GM21447 (cell line): ENCODE results near the gene AHR.
"Not testable (repeated sequence)": the region's sequence is repeated elsewhere in the genome, so short reads cannot be mapped to it uniquely, and the experiment has no call there.

Experiments
- ATAC-seq: cut with Tn5 transposase; IDR thresholded peaks from one replicate; pipeline ENCODE4 v1.9.1; 2021; ENCODE audit not compliant: unreplicated experiment

The AHR gene

GRCh38 chr7:17336168-17336567 lies 37.7 kb downstream of the AHR start:
- ATAC-seq: no peak

GRCh38 chr7:17339139-17339538 lies 40.7 kb downstream of the AHR start:
- ATAC-seq: no peak

DNA sequence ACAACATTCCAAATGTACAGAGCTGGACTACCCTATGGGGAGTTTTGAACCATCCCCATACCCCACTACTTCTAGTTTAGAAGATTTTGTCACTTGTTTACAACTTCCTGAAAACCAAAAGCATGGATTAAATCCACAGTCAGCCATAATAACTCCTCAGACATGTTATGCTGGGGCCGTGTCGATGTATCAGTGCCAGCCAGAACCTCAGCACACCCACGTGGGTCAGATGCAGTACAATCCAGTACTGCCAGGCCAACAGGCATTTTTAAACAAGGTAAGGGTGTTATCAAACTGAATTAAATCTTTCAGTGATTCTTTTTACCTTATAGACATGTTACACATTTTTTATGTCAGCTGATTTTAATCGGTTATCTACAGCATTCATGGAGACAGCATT lies 41.5 kb downstream of the AHR start:
- ATAC-seq: no peak

DNA sequence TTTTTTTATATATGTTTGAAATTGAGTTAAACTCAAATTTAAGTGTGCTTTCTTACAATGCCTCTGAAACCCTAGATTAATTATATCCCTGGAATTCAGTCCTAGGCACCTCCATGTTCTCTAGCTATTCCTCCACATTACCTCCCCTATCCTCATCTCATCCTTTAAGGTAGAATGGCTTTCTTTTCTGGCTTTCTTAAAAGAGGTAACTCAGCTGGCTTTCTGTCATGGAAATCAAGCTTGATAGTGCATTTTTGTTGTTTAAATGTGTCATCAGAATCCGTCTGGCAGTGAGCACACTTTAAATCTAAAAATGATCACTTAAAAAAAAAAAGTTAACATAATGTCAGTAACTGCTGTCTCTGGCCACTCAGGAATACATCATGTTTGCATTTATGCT lies 42.2 kb downstream of the AHR start:
- no peak for ATAC-seq

GRCh38 chr7:17342756-17343155 lies 44.3 kb downstream of the AHR start:
- no peak for ATAC-seq

DNA sequence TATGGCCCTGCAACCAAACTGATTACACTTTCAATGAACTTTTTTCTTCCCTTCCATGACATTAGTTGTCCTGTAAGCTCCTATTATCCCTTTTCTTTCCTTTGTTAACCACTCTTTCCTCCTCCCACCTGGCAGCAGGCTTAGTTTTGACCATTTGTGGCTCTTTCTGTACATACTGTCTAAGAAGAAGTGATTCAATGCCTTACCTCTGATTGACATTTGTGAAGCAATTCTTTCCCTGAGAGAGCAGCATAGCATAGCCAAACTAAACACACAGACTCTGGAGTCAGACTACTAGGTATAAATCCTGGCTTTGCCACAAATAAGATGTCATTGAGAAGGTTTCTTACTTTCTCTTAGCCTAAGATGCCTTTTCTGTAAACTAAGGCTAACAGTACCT lies 48.9 kb downstream of the AHR start:
- ATAC-seq: no peak

GRCh38 chr7:17348932-17349331 lies 50.5 kb downstream of the AHR start:
- ATAC-seq: not testable (repeated sequence)

DNA sequence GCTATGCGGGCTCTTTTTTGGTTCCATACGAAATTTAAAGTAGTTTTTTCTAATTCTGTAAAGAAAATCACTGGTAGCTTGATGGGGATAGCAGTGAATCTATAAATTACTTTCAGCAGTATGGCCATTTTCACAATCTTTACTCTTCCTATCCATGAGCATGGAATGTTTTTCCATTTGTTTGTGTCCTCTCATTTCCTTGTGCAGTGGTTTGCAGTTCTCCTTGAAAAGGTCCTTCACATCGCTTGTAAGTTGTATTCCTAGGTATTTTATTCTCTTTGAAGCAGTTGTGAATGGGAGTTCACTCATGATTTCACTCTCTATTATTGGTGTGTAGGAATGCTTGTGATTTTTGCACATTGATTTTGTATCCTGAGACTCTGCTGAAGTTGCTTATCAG lies 51.9 kb downstream of the AHR start:
- ATAC-seq: not testable (repeated sequence)

DNA sequence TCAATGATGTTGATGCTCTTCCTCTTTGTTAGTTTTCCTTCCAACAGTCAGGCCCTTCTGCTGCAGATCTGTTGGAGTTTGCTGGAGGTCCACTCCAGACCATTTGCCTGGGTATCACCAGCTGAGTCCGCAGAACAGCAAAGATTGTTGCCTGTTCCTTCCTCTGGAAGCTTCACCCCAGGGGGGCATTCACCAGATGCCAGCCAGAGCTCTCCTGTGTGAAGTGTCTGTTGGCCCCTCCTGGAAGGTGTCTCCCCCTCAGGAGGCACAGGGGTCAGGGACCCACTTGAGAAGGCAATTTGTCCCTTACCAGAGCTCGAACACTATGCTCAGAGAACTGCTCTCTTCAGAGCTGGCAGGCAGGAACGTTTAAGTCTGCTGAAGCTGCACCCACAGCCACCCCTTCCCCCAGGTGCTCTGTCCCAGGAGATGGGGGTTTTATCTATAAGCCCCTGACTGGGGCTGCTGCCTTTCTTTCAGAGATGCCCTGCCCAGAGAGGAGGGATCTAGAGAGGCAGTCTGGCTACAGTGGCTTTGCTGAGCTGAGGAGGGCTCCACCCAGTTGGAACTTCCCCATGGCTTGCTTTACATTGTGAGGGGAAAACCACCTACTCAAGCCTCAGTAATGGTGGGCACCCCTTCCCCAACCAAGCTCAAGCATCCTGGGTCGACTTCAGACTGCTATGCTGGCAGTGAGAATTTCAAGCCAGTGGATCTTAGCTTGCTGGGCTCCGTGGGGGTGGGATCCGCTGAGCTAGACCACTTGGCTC lies 55.4 kb downstream of the AHR start:
- ATAC-seq: not testable (repeated sequence)

GRCh38 chr7:17354473-17354872 lies 56.0 kb downstream of the AHR start:
- ATAC-seq: no peak

GRCh38 chr7:17355050-17355449 lies 56.6 kb downstream of the AHR start:
- ATAC-seq: no peak

DNA sequence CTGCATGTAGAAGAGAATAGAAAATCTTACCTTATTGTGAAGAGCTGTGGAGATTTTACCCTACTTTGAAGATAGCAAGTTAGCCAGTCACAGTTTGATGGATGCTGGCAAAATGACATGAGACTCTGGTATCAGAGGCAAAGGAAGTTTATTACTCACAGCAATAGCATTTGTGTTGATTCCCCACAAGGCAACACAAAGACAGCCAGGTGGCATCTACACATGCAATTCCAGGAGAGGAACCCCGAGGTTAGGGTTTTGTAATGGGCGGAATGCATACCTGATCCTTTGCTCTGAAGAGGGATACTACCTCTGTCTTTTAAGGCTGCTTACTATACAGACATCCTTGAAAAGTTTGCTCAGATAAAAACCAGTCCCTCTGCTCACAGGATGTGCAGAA lies 59.5 kb downstream of the AHR start:
- ATAC-seq: no peak

GRCh38 chr7:17359610-17360009 lies 61.2 kb downstream of the AHR start:
- ATAC-seq: no peak

GRCh38 chr7:17362439-17363105 lies 64.1 kb downstream of the AHR start:
- ATAC-seq: no peak

- no peak for ATAC-seq
Measured at GRCh38 chr7:17364671-17365070, 66.2 kb downstream of the AHR start.

DNA sequence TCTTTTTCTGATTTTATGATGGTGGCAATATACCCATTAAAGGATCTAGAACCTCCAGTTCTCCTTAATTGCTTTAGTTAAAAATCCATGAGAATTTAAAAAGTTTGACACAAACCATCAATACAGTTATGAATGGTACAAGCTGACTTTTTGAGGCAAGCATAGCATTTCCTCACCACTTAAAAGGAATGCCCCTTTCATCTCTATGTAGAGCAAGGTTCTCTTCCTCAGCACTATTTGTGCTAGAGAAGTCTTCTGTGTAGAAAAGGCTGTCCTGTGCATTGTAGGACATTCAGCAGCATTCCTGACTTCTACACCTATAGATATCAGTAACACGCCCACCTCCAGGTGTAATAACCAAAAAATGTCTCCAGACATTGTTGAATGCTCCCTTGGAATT lies 67.3 kb downstream of the AHR start:
- no peak for ATAC-seq

DNA sequence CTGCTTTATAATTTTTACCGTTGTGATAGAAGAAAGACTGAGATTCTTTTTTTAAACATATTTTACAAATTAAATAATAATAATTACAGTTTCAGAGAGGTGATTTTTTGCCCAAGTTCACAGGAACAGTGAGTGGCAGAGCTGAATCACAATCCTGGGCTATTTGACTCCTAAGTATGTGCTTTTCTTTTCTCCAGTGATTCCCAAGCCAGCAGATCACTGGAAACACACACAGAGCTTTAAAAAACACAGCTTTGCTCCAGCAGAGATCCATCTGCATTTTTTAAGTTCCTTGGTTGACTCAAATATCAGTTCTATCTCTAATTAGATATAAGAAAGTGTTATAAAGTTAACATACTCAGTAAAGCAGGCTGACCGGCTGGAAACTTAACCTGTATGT lies 69.0 kb downstream of the AHR start:
- ATAC-seq: no peak

DNA sequence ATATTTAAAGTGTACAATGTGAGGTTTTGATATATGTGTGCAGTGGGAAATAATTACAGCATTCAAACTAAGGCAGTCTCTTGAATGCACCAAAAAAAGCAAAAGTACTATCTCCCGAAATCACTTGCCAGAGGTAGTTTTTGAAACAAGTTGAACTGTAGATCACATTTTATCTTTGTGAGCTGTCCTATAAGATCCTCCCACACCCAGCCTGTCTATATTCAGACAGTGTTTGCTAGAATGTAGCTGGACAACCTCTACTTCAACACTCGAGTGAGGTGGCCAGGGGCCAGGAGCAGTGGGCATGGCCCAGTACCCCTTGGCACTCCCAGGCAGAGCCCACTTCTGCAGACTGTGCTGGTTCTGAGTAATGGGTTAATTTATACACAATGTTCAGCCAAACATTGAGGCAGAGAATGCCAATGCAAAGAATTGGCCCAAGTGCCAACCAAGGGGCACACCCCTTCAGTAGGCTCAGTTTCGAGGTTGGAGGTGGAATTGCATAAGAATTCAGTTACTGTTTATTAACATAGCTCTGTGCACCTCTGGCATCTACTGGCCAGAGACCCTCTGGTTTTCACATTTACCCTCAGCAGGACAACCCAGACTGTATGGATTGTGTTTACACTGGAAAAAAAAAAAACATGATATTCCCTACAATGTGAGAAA lies 70.5 kb downstream of the AHR start:
- ATAC-seq: no peak

- ATAC-seq: no peak
Measured at GRCh38 chr7:17369691-17370426, 71.4 kb downstream of the AHR start.

- no peak for ATAC-seq
Measured at GRCh38 chr7:17370901-17371585, 72.6 kb downstream of the AHR start.
